Body of pancreas (tissue), 4 donors: ENCODE measurements around the gene CWF19L1. TPM values are rescaled to one million over a fixed set of nuclear protein-coding genes. Genes with fewer than 3 reads are reported as not detected.
"Not testable (repeated sequence)": the region's sequence is repeated elsewhere in the genome, so short reads cannot be mapped to it uniquely, and the experiment has no call there.

Source experiments
- ATAC-seq: fragments of 150-250 bp; one replicate; pipeline ENCODE4 v1.9.1; 2016
- DNase-seq, 4 donors: peaks; one replicate each; pipeline ENCODE4 v3.0.0-alpha.2; 2019
- H3K27ac ChIP-seq, 4 donors: fragments of 200-600 bp; sonication (generic); 1 replicate in 3 of 4; 2 replicates in 1 of 4; pipeline versions ENCODE4 v1.5.1 to v1.6.1; 2016 to 2019; ENCODE audit warnings: mild to moderate bottlenecking in 1 of 4, mixed read lengths in 1 of 4, moderate library complexity in 1 of 4
- H3K27me3 ChIP-seq, 2 donors: fragments of 200-600 bp; sonication (generic); one replicate each; pipeline ENCODE4 v1.6.0; 2016; ENCODE audit warnings: mild to moderate bottlenecking in 1 of 2
- H3K36me3 ChIP-seq, 2 donors: fragments of 200-600 bp; sonication (generic); replicated peaks in 1 of 2; 2 replicates each; pipeline ENCODE4 v1.5.1; 2016; ENCODE audit warnings: low read depth in 2 of 2; ENCODE audit not compliant: insufficient read depth in 1 of 2
- H3K4me1 ChIP-seq: fragments of 200-600 bp; sonication (generic); one replicate; pipeline ENCODE4 v1.6.0; 2016
- H3K4me3 ChIP-seq, 2 donors: fragments of 200-600 bp; sonication (generic); 1 replicate in 1 of 2; 2 replicates in 1 of 2; pipeline ENCODE4 v1.5.1; 2016 to 2019
- H3K9me3 ChIP-seq, 3 donors: fragments of 200-600 bp; sonication (generic); 1 replicate in 2 of 3; 2 replicates in 1 of 3; pipeline ENCODE4 v1.5.1; 2016
- POLR2A ChIP-seq, 3 donors: fragments of 450-650 bp; IDR thresholded peaks; one replicate each; pipeline ENCODE4 v1.6.1; 2016; ENCODE audit warnings: antibody characterized with exemption in 3 of 3, mild to moderate bottlenecking in 2 of 3
- WGBS, 2 donors: methylation state at CpG; one replicate each; pipeline ENCODE4 v1.1.5; 2017; 5-methylcytosine and 5-hydroxymethylcytosine counted together
- intact Hi-C: fragments of 100-400 bp; cut with DNase I; formaldehyde crosslinking; loops from one replicate; pipeline ENCODE4 v1.15.1; 2023
- total RNA-seq, 2 donors: library from RNA; depleted of rRNA; stranded (reverse); fragments of >200 nt; gene quantifications; one replicate each; pipeline ENCODE4 v1.1.0, GENCODE V29; 2016
- TF ChIP-seq, protein P1 (sequence below), 7 experiments: fragments of 450-650 bp in 4 of 7; fragments of 200-600 bp in 3 of 7; sonication (generic) in 3 of 7; IDR thresholded peaks; one replicate each; pipeline ENCODE4 v1.5.1; 2016 to 2019; ENCODE audit warnings: antibody characterized with exemption in 7 of 7

CWF19L1 gene
- total RNA-seq, 2 donors from 2014 or later = 5.6 to 10.1 TPM

GRCh38 chr10:100293066-100293465 is 25.6 kb upstream of the CWF19L1 start:
- H3K36me3 ChIP-seq = no peaks in the 10 kb centered on the region
- no peaks in the 10 kb centered on the region for H3K4me1 ChIP-seq
- H3K27ac ChIP-seq = no peak overlapping the region
- ATAC-seq (no peak), DNase-seq (no peak)
- no peaks in the 10 kb centered on the region for H3K9me3 ChIP-seq
- no peak overlapping the region for H3K4me3 ChIP-seq
- TF ChIP-seq, protein P1, sequence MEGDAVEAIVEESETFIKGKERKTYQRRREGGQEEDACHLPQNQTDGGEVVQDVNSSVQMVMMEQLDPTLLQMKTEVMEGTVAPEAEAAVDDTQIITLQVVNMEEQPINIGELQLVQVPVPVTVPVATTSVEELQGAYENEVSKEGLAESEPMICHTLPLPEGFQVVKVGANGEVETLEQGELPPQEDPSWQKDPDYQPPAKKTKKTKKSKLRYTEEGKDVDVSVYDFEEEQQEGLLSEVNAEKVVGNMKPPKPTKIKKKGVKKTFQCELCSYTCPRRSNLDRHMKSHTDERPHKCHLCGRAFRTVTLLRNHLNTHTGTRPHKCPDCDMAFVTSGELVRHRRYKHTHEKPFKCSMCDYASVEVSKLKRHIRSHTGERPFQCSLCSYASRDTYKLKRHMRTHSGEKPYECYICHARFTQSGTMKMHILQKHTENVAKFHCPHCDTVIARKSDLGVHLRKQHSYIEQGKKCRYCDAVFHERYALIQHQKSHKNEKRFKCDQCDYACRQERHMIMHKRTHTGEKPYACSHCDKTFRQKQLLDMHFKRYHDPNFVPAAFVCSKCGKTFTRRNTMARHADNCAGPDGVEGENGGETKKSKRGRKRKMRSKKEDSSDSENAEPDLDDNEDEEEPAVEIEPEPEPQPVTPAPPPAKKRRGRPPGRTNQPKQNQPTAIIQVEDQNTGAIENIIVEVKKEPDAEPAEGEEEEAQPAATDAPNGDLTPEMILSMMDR (IDR thresholded peaks at IDR 0.05) = no peak
- intact Hi-C loops = no loop called here
- no peaks in the 10 kb centered on the region for H3K27me3 ChIP-seq

- intact Hi-C loops = not testable (repeated sequence)
Measured at GRCh38 chr10:100292300-100292699, 24.9 kb upstream of the CWF19L1 start.

DNA sequence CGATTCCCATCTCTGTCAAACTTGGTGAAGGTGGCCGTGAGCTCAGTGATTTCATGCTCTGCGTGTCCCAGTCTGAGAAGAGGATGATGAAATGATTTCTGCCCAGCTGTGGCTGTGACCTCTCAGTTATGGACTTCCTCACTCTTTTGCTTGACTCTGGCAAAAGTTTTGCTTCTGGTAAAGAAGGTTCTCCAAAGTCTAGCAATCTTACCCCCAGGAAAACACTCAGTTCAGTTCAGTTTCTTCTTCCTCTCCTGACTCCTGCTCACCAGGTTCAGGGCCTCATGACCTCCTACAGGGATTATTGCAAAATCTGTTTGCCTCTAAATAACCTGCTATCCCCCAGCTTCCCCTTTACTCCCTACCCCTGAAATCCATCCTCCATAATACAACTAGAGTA is 23.9 kb upstream of the CWF19L1 start:
- DNase-seq (peak in 1 of 4 donors; percentile 34), ATAC-seq (no peak)

More at GRCh38 chr10:100292300-100292699, 24.9 kb upstream of the CWF19L1 start:
- not testable (repeated sequence) for ATAC-seq, H3K4me1 ChIP-seq, H3K27ac ChIP-seq, H3K27me3 ChIP-seq, H3K36me3 ChIP-seq, H3K9me3 ChIP-seq, H3K4me3 ChIP-seq
- WGBS, 2 donors = 36 to 57% methylated on average over 4 of the region's 4 CpGs
- peak in 1 of 4 donors; percentile 54 for DNase-seq

GRCh38 chr10:100289641-100290040 is 22.2 kb upstream of the CWF19L1 start:
- Histone ChIP-seq H3K27ac (no peak overlapping the region), H3K9me3 (no peaks in the 10 kb centered on the region), H3K36me3 (no peaks in the 10 kb centered on the region), H3K27me3 (no peaks in the 10 kb centered on the region), H3K4me1 (peaks cover 17% of the 10 kb centered on the region), H3K4me3 (no peak overlapping the region)
- no peak for TF ChIP-seq POLR2A (IDR thresholded peaks at IDR 0.05)
- TF ChIP-seq, protein P1 (IDR thresholded peaks at IDR 0.05) = no peak
- intact Hi-C loops = no loop called here
- no peak for ATAC-seq
- DNase-seq = no peak
- WGBS, 2 donors = 77 to 96% methylated on average over 2 of the region's 2 CpGs

More for the DNA sequence above, 23.9 kb upstream of the CWF19L1 start:
- no peaks in the 10 kb centered on the region for H3K36me3 ChIP-seq
- TF ChIP-seq, protein P1 (IDR thresholded peaks at IDR 0.05) = no peak
- TF ChIP-seq POLR2A (IDR thresholded peaks at IDR 0.05) = no peak
- peaks cover 5% of the 10 kb centered on the region for H3K4me1 ChIP-seq
- 42 to 63% methylated on average over 3 of the region's 3 CpGs for WGBS, 2 donors
- H3K4me3 ChIP-seq = no peak overlapping the region
- peak overlapping the region in 1 of 4 donors; percentile 43 for H3K27ac ChIP-seq
- no peaks in the 10 kb centered on the region for H3K27me3 ChIP-seq
- no peaks in the 10 kb centered on the region for H3K9me3 ChIP-seq
- intact Hi-C loops = no loop called here

GRCh38 chr10:100288196-100288595 is 20.8 kb upstream of the CWF19L1 start:
- H3K27ac ChIP-seq = no peak overlapping the region
- 64 to 65% methylated on average over 5 of the region's 5 CpGs for WGBS, 2 donors
- peaks cover 17% of the 10 kb centered on the region for H3K4me1 ChIP-seq
- H3K4me3 ChIP-seq = no peak overlapping the region
- no peak for TF ChIP-seq POLR2A (IDR thresholded peaks at IDR 0.05)
- TF ChIP-seq, protein P1 (IDR thresholded peaks at IDR 0.05) = no peak
- no peaks in the 10 kb centered on the region for H3K9me3 ChIP-seq
- H3K27me3 ChIP-seq = no peaks in the 10 kb centered on the region
- no peaks in the 10 kb centered on the region for H3K36me3 ChIP-seq
- intact Hi-C loops = no loop called here
- DNase-seq (no peak), ATAC-seq (no peak)
